ENCODE results near the gene CFAP141. TPM values are rescaled to one million over a fixed set of nuclear protein-coding genes. Genes with fewer than 3 reads are reported as not detected.

Gene CFAP141
- total RNA-seq, 1 experiment from 2014 or later = not detected

- CTCF ChIA-PET = interaction anchor here (0.6 to 1.5 kb wide), 4 partner anchors 38 to 154 kb away, joined by 3 to 5 read pairs (median 4); partner anchors contain the start of genes HAX1 and UBAP2L
- H3K27me3 Mint-ChIP-seq (ENCODE audit: low read depth) = no peaks in the 10 kb centered on the region
- no peak for DNase-seq (ENCODE audit: low spot score)
- peaks cover 9% of the 10 kb centered on the region for H3K36me3 Mint-ChIP-seq
- peak overlapping the region; percentile 100 for H3K27ac Mint-ChIP-seq
- TF ChIP-seq ZNF425 (CRISPR knock-in tag; conservative IDR thresholded peaks at IDR 0.05) = no peak
- no peak for TF ChIP-seq HMGA2 (CRISPR knock-in tag; IDR thresholded peaks at IDR 0.05)
- no peak for TF ChIP-seq TEAD4 (CRISPR knock-in tag; IDR thresholded peaks at IDR 0.05)
- no peak for TF ChIP-seq E2F5 (CRISPR knock-in tag; IDR thresholded peaks at IDR 0.05)
- TF ChIP-seq AFF4 (CRISPR knock-in tag; IDR thresholded peaks at IDR 0.05; ENCODE audit: borderline replicate concordance) = no peak
- TF ChIP-seq CTCF (IDR thresholded peaks at IDR 0.05) = no peak
- no peak for TF ChIP-seq EMX1 (CRISPR knock-in tag; IDR thresholded peaks at IDR 0.05)
- TF ChIP-seq CREM (CRISPR knock-in tag; IDR thresholded peaks at IDR 0.05) = no peak
- TF ChIP-seq NFE2L1 (CRISPR knock-in tag; IDR thresholded peaks at IDR 0.05) = no peak
- TF ChIP-seq IRF2 (CRISPR knock-in tag; IDR thresholded peaks at IDR 0.05; ENCODE audit: borderline replicate concordance, low read depth) = no peak
- no peak for TF ChIP-seq SP1 (CRISPR knock-in tag; conservative IDR thresholded peaks at IDR 0.05)
- TF ChIP-seq MLX (CRISPR knock-in tag; IDR thresholded peaks at IDR 0.05) = no peak; the same call in 1 of the 2 replicates
- no peak for TF ChIP-seq ZSCAN18 (CRISPR knock-in tag; IDR thresholded peaks at IDR 0.05)
- no peak for TF ChIP-seq TEAD1 (CRISPR knock-in tag; IDR thresholded peaks at IDR 0.05)
- TF ChIP-seq USF2 (CRISPR knock-in tag; IDR thresholded peaks at IDR 0.05) = no peak
- no peak for TF ChIP-seq E2F4 (CRISPR knock-in tag; IDR thresholded peaks at IDR 0.05; ENCODE audit: borderline replicate concordance, low read depth)
- no peak for TF ChIP-seq GRHL2 (CRISPR knock-in tag; IDR thresholded peaks at IDR 0.05; ENCODE audit: insufficient replicate concordance, severe bottlenecking)
- TF ChIP-seq MAX (CRISPR knock-in tag; IDR thresholded peaks at IDR 0.05) = no peak
- TF ChIP-seq ZNF263 (CRISPR knock-in tag; IDR thresholded peaks at IDR 0.05; ENCODE audit: low read depth) = no peak
- POLR2A ChIA-PET = interaction anchor here (1.4 kb wide), 1 partner anchor 39 kb away, joined by 8 read pairs; the partner anchor contains the start of gene UBAP2L
- peak overlapping the region; percentile 100 for H3K4me3 Mint-ChIP-seq
- peaks cover 58% of the 10 kb centered on the region for H3K4me1 Mint-ChIP-seq
- no peak for ATAC-seq
- no peaks in the 10 kb centered on the region for H3K9me3 Mint-ChIP-seq
Observed at GRCh38 chr1:154181944-154182343, 24.2 kb downstream of the CFAP141 start.

Data from WTC11 (cell line).